Loucy (cell line): ENCODE measurements around the gene MAST4.
A peak's percentile ranks its signal among the peaks of the same experiment; 100 is the strongest.

Experiments used
- H2AFZ ChIP-seq: fragments of 200-600 bp; sonication (generic); 2 replicates; pipeline ENCODE4 v1.6.0; 2016; ENCODE audit warnings: antibody characterized with exemption, mild to moderate bottlenecking, low read length, moderate library complexity
- H3F3A ChIP-seq: fragments of 200-600 bp; 2 replicates; pipeline ENCODE4 v1.6.0; 2016; ENCODE audit warnings: antibody characterized with exemption, low read depth, mild to moderate bottlenecking
- H3K27me3 ChIP-seq: fragments of 200-600 bp; sonication (generic); 2 replicates; pipeline ENCODE4 v1.6.1; 2014; ENCODE audit warnings: low read length, mild to moderate bottlenecking; ENCODE audit not compliant: insufficient read depth, poor library complexity, severe bottlenecking
- H3K36me3 ChIP-seq: fragments of 200-600 bp; sonication (generic); 2 replicates; pipeline ENCODE4 v1.6.1; 2016; ENCODE audit warnings: low read length; ENCODE audit not compliant: insufficient read depth
- H3K4me1 ChIP-seq: fragments of 200-600 bp; sonication (generic); 2 replicates; pipeline ENCODE4 v1.5.1; 2014; ENCODE audit warnings: low read length, mild to moderate bottlenecking; ENCODE audit not compliant: insufficient read depth, poor library complexity, severe bottlenecking
- H3K4me2 ChIP-seq: fragments of 200-600 bp; sonication (generic); 2 replicates; pipeline ENCODE4 v1.6.0; 2014; ENCODE audit warnings: antibody characterized with exemption, low read length, low read depth, mild to moderate bottlenecking; ENCODE audit not compliant: poor library complexity, severe bottlenecking
- H3K4me3 ChIP-seq: fragments of 200-600 bp; sonication (generic); 2 replicates; pipeline ENCODE4 v1.5.1; 2014; ENCODE audit warnings: low read length, mild to moderate bottlenecking, mixed read lengths; ENCODE audit not compliant: poor library complexity, severe bottlenecking
- H3K79me2 ChIP-seq: fragments of 200-600 bp; sonication (generic); 2 replicates; pipeline ENCODE4 v1.6.1; 2014; ENCODE audit warnings: low read length; ENCODE audit not compliant: insufficient read depth
- H3K9ac ChIP-seq: fragments of 200-600 bp; sonication (generic); 2 replicates; pipeline ENCODE4 v1.6.0; 2014; ENCODE audit warnings: mild to moderate bottlenecking, low read depth, low read length, moderate library complexity; ENCODE audit not compliant: poor library complexity, severe bottlenecking
- H3K9me2 ChIP-seq: fragments of 200-600 bp; sonication (generic); replicated peaks from 2 replicates; pipeline ENCODE4 v1.6.1; 2016; ENCODE audit warnings: low read depth, low read length, mixed read lengths
- H3K9me3 ChIP-seq: fragments of 200-600 bp; sonication (generic); 2 replicates; pipeline ENCODE4 v1.6.1; 2014; ENCODE audit warnings: mild to moderate bottlenecking, antibody characterized with exemption, low read length, low read depth; ENCODE audit not compliant: insufficient read depth
- H4K20me1 ChIP-seq: fragments of 200-600 bp; sonication (generic); 2 replicates; pipeline ENCODE4 v1.6.0; 2014; ENCODE audit warnings: antibody characterized with exemption, low read length, mild to moderate bottlenecking; ENCODE audit not compliant: insufficient read depth, poor library complexity, severe bottlenecking
- EZH2phosphoT487 ChIP-seq: fragments of 200-600 bp; IDR thresholded peaks from 2 replicates; pipeline ENCODE4 v1.6.1; 2018; ENCODE audit warnings: antibody characterized with exemption, mild to moderate bottlenecking, moderate library complexity, borderline replicate concordance
- TF ChIP-seq, protein P1 (sequence below): fragments of 200-600 bp; sonication (generic); conservative IDR thresholded peaks from 2 replicates; pipeline ENCODE4 v1.5.1; 2014; ENCODE audit warnings: mild to moderate bottlenecking, antibody characterized with exemption, low read length

The MAST4 gene

DNA sequence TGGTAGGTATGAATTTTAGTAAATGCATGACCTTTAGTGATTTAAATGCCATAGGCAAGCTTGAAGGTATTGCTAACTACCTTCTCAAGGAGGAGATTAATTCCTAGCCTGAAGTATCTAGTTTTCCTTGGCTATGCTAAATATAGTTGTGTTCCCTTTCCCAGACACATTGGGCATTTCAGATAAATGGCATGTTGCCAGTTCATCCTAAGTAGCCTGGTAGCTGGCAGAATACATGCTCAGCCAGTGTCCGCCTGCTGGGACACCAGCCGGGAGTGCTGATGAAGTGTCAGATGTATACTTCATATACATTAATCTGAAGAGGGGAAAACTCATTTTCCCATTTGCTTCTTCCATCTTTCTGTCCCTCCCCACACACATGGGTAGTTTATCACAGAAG lies 196.9 kb downstream of the MAST4 start:
- Histone ChIP-seq H3K4me2 (no peak overlapping the region), H3K27me3 (no peaks in the 10 kb centered on the region), H3K9me2 (no peaks in the 10 kb centered on the region), H3K9me3 (no peaks in the 10 kb centered on the region), H4K20me1 (no peaks in the 10 kb centered on the region), H2AFZ (no peak overlapping the region), H3K4me3 (no peak overlapping the region), H3K4me1 (no peaks in the 10 kb centered on the region), H3K36me3 (no peaks in the 10 kb centered on the region), H3F3A (no peaks in the 10 kb centered on the region), H3K9ac (no peak overlapping the region), H3K79me2 (no peaks in the 10 kb centered on the region)
- TF ChIP-seq EZH2phosphoT487, result no peak
- TF ChIP-seq, protein P1, sequence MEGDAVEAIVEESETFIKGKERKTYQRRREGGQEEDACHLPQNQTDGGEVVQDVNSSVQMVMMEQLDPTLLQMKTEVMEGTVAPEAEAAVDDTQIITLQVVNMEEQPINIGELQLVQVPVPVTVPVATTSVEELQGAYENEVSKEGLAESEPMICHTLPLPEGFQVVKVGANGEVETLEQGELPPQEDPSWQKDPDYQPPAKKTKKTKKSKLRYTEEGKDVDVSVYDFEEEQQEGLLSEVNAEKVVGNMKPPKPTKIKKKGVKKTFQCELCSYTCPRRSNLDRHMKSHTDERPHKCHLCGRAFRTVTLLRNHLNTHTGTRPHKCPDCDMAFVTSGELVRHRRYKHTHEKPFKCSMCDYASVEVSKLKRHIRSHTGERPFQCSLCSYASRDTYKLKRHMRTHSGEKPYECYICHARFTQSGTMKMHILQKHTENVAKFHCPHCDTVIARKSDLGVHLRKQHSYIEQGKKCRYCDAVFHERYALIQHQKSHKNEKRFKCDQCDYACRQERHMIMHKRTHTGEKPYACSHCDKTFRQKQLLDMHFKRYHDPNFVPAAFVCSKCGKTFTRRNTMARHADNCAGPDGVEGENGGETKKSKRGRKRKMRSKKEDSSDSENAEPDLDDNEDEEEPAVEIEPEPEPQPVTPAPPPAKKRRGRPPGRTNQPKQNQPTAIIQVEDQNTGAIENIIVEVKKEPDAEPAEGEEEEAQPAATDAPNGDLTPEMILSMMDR, result no peak

DNA sequence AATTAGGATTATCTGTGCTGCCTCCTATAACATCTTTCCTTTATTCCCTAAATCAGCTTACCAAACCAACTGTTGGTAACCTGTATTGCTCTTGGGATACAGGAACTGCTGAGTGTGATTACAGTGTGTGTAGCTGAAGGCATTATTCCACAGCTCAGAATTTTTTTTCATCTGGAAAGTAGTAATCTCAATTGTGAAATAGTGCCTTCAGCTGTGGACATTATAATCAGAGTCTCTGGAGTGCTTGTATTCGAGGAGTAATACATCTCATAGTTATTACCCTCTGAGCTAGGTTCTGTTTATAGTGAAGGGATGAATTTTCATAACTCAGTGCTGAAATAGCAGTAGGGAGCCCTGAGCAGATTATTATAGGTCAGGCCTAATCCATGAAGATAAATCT lies 199.5 kb downstream of the MAST4 start:
- Histone ChIP-seq H4K20me1 (no peaks in the 10 kb centered on the region), H3K9me2 (no peaks in the 10 kb centered on the region), H3K9me3 (no peaks in the 10 kb centered on the region), H3K27me3 (no peaks in the 10 kb centered on the region), H3K79me2 (no peaks in the 10 kb centered on the region), H3F3A (no peaks in the 10 kb centered on the region), H3K36me3 (no peaks in the 10 kb centered on the region), H3K9ac (no peak overlapping the region), H3K4me2 (no peak overlapping the region), H3K4me1 (no peaks in the 10 kb centered on the region), H2AFZ (no peak overlapping the region), H3K4me3 (no peak overlapping the region)
- TF ChIP-seq, protein P1, result no peak

DNA sequence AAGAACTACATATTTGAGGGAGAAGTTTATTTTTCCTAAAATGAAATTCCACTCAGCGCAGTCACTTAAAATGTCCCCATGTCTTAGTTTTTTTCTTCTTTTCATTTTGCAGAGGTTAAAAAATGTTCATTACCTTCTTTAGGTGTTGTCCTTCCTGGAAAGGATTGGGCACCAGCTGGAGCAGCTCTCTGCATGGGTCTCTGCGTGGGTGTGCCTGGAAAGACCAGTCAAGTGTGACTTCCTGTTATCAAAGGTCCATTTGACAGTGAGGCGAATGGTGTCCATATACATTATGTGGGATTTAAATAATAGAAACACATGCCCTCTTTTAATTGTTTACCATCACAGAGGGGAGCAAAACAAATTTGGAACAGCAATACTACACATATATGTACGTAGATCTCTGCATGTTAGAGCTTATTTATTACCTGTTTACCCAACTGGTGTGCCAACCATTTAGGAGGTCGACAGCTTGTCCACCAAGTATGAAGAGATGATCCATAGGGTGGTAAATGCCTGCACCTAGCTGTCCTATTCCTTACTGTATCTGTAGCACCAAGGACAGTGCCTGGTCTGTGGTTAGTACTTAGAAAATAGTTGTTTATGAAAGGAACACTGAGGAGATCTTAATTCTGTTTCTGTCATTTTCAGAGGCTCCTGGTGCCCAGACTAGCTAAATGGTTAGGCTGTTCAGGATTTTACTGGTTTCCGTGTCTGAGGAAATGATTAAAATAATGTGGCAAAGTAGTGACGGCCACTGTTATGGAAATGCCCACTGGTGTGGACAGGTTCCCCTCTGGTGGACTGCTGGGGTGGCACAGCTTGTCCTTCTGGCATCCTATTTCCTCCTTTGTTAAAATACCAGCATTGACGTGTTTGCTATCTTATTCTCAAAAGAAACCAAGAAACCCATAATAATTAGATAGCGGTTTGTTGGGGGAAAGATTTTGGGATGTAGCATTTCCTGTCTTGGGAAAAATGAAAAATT lies 200.4 kb downstream of the MAST4 start:
- no peak overlapping the region for H2AFZ ChIP-seq
- no peaks in the 10 kb centered on the region for H3K4me1 ChIP-seq
- H3K27me3 ChIP-seq, result no peaks in the 10 kb centered on the region
- no peaks in the 10 kb centered on the region for H3K79me2 ChIP-seq
- no peak for TF ChIP-seq EZH2phosphoT487
- TF ChIP-seq, protein P1, result peak; percentile 32
- no peaks in the 10 kb centered on the region for H3K36me3 ChIP-seq
- no peak overlapping the region for H3K9ac ChIP-seq
- H3K4me3 ChIP-seq, result no peak overlapping the region
- no peaks in the 10 kb centered on the region for H4K20me1 ChIP-seq
- H3K9me2 ChIP-seq, result no peaks in the 10 kb centered on the region
- H3F3A ChIP-seq, result no peaks in the 10 kb centered on the region
- no peaks in the 10 kb centered on the region for H3K9me3 ChIP-seq
- no peak overlapping the region for H3K4me2 ChIP-seq
